ENCODE data around the gene F8.

F8 gene

DNA sequence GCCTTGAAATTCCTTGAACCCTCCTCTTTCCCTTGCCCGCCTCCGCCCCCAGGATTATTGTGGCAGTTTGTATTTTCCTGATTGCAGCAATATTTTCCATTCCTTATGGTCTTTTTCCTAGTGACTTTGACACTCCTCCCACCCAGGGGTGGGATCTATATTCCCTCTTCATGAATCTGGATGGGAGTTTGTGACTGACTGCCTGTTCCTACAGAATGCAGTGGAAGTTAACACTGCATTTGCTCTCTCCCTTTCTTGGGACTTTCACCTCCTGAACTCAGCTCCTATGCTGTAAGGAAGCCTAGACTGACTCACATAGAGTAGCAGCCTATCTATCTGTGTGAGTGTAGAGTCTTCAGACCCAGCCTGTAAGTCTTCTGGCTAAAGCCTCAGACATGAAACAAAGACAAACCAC lies 6.4 kb upstream of the F8 start:
- H3K27ac ChIP-seq: no peak overlapping the region
- TF ChIP-seq, protein P1, sequence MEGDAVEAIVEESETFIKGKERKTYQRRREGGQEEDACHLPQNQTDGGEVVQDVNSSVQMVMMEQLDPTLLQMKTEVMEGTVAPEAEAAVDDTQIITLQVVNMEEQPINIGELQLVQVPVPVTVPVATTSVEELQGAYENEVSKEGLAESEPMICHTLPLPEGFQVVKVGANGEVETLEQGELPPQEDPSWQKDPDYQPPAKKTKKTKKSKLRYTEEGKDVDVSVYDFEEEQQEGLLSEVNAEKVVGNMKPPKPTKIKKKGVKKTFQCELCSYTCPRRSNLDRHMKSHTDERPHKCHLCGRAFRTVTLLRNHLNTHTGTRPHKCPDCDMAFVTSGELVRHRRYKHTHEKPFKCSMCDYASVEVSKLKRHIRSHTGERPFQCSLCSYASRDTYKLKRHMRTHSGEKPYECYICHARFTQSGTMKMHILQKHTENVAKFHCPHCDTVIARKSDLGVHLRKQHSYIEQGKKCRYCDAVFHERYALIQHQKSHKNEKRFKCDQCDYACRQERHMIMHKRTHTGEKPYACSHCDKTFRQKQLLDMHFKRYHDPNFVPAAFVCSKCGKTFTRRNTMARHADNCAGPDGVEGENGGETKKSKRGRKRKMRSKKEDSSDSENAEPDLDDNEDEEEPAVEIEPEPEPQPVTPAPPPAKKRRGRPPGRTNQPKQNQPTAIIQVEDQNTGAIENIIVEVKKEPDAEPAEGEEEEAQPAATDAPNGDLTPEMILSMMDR (IDR thresholded peaks at IDR 0.05): no peak

DNA sequence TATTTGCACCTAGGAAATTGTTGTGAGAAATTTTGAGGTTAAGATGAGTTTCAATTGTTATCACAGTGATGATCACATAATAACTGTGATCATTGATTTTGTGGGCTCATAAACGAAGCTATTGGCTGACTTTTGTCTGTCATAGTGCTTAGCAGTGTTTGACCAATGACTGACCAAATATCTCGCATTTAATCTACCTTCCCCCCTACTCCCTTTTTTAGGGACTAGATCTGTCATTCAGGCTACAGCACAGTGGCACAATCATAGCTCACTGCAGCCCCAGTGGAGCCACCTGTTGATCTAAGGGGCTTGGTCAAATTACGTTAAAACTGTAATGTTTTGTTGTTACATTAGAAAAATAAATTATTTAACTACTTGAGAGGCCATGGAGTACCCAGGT lies 5.6 kb upstream of the F8 start:
- H3K27ac ChIP-seq: peak overlapping the region; percentile 94
- no peak for TF ChIP-seq ZFX (IDR thresholded peaks at IDR 0.05; ENCODE audit: borderline replicate concordance)
- TF ChIP-seq, protein P1 (IDR thresholded peaks at IDR 0.05): no peak

DNA sequence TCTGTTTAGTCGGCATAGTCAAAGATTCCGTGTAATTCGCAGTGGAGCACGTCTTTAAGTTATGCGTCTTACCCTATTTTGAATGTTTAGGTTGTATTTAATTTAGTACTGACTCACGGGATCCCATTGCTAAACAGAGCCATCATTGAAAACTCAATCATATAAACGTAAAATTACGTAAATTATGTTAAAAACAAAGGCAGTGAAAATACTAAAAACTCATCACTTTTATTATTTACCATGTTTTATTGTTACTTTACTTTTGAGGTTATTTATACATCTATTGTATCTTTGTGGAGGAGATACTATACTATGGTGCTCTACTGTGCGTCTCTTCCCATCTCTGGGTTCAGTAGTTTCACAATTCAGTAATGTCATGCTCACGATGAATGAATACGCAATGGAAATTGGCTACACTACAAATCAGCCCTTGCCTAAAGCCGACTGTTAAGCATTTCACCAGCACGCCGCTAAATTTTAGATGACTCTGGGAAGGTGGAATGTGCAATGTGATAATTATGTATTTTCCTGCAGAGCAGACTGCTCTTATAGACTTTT lies 5.1 kb upstream of the F8 start:
- TF ChIP-seq, protein P1 (IDR thresholded peaks at IDR 0.05): no peak
- TF ChIP-seq ZFX (IDR thresholded peaks at IDR 0.05; ENCODE audit: borderline replicate concordance): no peak
- peak overlapping the region; percentile 94 for H3K27ac ChIP-seq

DNA sequence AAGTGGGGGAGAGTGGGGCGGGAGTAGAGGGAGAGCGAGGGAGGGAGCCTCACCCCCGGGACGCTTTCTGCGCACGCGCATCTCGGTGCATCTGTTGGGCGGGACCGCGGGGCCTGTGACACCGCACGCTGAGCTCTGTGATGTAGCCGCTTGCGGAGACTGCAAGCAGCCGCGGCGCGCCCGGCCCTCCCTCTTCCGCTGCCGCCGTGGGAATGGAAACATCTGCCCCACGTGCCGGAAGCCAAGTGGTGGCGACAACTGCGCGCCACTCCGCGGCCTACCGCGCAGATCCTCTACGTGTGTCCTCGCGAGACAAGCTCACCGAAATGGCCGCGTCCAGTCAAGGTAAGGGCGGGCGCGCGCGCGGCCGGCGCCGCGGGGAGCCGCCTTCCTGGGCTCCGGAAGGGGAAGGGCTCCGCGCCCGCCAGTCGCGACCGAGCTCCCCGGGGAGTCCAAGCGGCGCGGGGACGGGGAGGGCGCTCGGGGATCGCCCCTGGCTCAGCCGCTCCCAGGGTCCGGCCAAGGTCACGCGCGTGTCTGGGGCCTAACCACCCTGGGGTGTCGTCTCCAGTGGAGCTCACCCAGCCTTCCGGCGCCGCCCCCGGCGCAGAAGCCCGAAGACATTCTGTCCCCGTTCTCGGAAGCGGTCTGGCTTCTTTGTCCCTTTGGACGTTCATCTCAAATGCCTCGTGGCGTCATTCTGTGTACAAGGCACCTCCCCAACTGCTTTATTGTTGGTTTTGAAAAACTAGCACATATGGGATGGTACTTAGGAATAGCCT lies 4.4 kb upstream of the F8 start, which contains the start of gene FUNDC2:
TSS of gene FUNDC2 (plus strand) at position 118 of the 782 bp plus-strand sequence. CDS start at position 213, 95 bp downstream.
- peak within 1 kb of the TSS; percentile 94 for H3K27ac ChIP-seq
- TF ChIP-seq, protein P1 (IDR thresholded peaks at IDR 0.05): no peak
- TF ChIP-seq ZFX (IDR thresholded peaks at IDR 0.05; ENCODE audit: borderline replicate concordance): no peak

DNA sequence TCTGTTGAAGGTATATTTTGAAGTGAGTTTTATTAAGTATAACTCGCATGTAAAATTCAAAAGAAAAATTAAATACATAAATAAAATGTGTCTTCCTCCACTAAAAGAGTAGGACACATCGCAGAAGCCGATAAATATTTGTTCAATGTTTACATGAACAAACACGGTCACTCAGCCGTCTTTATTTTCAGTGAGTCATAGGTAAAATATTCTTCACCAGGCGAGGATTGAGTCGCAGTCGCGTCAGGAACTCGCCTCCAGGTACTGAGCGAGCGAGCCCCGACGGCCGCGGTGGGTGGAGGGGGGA lies 3.9 kb upstream of the F8 start:
- TF ChIP-seq, protein P1 (IDR thresholded peaks at IDR 0.05): no peak
- TF ChIP-seq ZFX (IDR thresholded peaks at IDR 0.05; ENCODE audit: borderline replicate concordance): no peak
- H3K27ac ChIP-seq: peak overlapping the region; percentile 94

DNA sequence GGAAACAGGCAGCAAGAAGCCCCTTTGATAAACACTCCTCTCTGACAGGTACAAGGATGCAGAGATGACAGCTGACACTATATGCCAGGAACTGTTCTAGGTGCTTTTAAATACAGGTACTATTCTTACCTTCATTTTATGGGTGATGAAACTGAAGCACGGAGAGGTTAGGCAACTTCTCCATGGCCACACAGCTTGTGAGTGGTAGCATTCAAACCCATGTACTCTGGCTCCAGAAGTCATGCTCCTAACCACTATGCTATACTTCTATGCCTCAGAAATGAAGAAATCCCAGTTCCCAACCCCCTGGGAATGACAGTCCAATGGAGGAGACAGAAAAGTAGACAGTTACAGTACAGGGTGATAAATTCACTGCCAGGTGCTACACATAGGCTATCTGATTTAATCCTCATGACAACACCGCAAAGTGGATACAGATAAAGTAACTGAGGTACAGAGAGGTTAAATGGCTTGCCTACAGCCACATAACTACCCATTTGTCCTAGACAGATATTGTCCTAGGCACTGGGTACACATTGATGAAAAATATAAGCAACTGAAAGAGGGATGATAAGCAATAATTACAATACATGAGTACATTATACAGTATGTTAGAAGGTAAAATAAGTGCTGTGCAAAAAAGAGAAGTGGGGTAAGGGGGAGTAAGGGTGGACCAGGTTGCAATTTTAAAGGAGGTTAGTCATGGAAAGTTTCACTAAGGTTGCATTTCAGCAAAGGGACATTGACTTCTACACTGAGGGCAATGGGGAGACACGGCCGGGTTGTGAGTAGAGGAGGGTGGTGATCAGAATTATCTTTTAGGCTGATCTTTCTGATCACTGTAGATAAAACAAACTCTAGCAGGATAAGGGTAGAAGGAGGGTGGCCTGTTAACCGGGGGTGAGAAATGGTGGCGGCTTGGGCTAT lies 1.6 kb upstream of the F8 start:
- TF ChIP-seq, protein P1 (IDR thresholded peaks at IDR 0.05): no peak
- no peak for TF ChIP-seq ZFX (IDR thresholded peaks at IDR 0.05; ENCODE audit: borderline replicate concordance)
- H3K27ac ChIP-seq: no peak overlapping the region
